Measurements from ENCODE around the gene PRKCD. TPM values are rescaled to one million over a fixed set of nuclear protein-coding genes. Genes with fewer than 3 reads are reported as not detected.

Gene PRKCD
- total RNA-seq, 4 donors from 2014 or later: 36.3 to 73.1 (median 70.6) TPM

- peak in 1 of 3 donors; percentile 64 for DNase-seq
Observed at GRCh38 chr3:53132347-53132746, 28.7 kb upstream of the PRKCD start.

DNA sequence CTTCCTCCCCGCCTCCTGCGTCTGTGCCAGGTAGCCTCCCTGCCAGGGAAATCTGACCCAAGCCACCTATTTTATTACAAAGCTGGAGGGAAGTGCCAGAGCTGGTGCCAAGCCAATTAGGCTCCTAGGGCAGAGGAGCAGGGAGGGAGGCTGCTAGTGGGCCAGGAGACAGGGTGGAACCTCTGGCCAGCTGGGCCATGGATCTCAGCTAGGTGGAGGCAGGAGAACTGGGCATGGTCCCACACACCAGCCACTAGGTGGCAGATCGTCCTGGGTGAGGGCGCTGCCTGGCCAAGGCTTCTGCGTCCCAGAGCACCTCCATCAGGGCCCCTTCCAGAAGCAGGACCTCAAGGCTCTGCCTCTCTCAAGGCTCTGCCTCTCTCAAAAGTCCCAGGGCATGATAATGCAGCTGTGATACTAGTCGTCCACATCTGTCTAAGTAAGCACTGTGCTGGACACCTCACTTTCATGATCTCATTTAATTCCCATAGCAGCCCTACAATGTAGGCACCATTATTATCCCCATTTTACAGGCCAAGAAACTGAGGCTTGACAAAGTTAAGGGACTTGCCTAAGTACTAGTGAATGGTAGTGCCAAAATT lies 26.3 kb upstream of the PRKCD start:
- Histone ChIP-seq H3K4me3 (no peak overlapping the region), H3K4me1 (peaks cover 0 to 16% (median 4%) of the 10 kb centered on the region in 4 donors), H3K27me3 (no peaks in the 10 kb centered on the region), H3K9me3 (no peaks in the 10 kb centered on the region), H3K27ac (peak overlapping the region in 1 of 4 donors; percentile 56), H3K36me3 (no peaks in the 10 kb centered on the region)
- peak; percentile 44 to 97 (median 83) for TF ChIP-seq CTCF (IDR thresholded peaks at IDR 0.05)
- TF ChIP-seq POLR2A (IDR thresholded peaks at IDR 0.05): peak in 1 of 2 donors; percentile 30
- DNase-seq: peak; percentile 69 to 91 (median 88)

More at GRCh38 chr3:53132347-53132746, 28.7 kb upstream of the PRKCD start:
- H3K4me3 ChIP-seq: no peak overlapping the region
- no peak overlapping the region for H3K27ac ChIP-seq
- no peaks in the 10 kb centered on the region for H3K27me3 ChIP-seq
- no peaks in the 10 kb centered on the region for H3K36me3 ChIP-seq
- TF ChIP-seq POLR2A (IDR thresholded peaks at IDR 0.05) (no peak), CTCF (IDR thresholded peaks at IDR 0.05) (no peak)
- H3K4me1 ChIP-seq: peaks cover 3 to 27% (median 5%) of the 10 kb centered on the region in 4 donors
- no peaks in the 10 kb centered on the region for H3K9me3 ChIP-seq

GRCh38 chr3:53137221-53137620 lies 23.8 kb upstream of the PRKCD start:
- Histone ChIP-seq H3K36me3 (no peaks in the 10 kb centered on the region), H3K4me1 (peaks cover 0 to 4% (median 0%) of the 10 kb centered on the region in 4 donors), H3K9me3 (no peaks in the 10 kb centered on the region), H3K4me3 (no peak overlapping the region), H3K27ac (no peak overlapping the region), H3K27me3 (no peaks in the 10 kb centered on the region)
- no peak for DNase-seq
- TF ChIP-seq CTCF (IDR thresholded peaks at IDR 0.05) (no peak), POLR2A (IDR thresholded peaks at IDR 0.05) (no peak)

DNA sequence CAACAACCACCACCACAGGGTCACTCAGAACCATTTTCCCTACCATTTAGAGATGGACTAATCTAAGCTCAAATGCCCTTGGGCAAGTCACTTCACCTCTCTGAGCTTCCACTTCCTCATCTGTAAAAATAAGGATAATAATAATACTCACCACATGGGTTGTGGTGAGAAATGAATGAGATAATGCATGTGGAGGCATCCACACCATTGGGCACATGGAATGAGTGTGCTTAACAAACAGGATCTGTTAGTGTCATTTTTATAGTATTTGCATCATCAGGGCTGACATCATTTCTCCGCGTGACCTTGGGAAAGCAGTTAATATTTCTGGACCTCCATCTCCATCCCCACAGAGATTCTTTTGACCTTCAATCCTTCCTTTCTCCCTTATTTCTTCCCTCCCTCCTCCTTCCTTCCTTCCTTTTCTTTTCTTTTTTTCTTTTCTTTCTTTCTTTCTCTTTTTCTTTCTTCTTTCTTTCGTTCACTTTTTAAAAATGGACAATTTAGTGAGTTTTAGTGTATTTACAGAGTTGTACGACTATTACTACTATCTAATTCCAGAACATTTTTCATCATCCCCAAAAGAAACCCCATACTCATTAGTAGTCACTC lies 23.1 kb upstream of the PRKCD start:
- no peaks in the 10 kb centered on the region for H3K9me3 ChIP-seq
- H3K27me3 ChIP-seq: no peaks in the 10 kb centered on the region
- H3K4me3 ChIP-seq: no peak overlapping the region
- H3K27ac ChIP-seq: no peak overlapping the region
- H3K36me3 ChIP-seq: no peaks in the 10 kb centered on the region
- no peak for TF ChIP-seq CTCF (IDR thresholded peaks at IDR 0.05)
- no peak for TF ChIP-seq POLR2A (IDR thresholded peaks at IDR 0.05)
- peaks cover 0 to 4% (median 0%) of the 10 kb centered on the region in 4 donors for H3K4me1 ChIP-seq
- no peak for DNase-seq

DNA sequence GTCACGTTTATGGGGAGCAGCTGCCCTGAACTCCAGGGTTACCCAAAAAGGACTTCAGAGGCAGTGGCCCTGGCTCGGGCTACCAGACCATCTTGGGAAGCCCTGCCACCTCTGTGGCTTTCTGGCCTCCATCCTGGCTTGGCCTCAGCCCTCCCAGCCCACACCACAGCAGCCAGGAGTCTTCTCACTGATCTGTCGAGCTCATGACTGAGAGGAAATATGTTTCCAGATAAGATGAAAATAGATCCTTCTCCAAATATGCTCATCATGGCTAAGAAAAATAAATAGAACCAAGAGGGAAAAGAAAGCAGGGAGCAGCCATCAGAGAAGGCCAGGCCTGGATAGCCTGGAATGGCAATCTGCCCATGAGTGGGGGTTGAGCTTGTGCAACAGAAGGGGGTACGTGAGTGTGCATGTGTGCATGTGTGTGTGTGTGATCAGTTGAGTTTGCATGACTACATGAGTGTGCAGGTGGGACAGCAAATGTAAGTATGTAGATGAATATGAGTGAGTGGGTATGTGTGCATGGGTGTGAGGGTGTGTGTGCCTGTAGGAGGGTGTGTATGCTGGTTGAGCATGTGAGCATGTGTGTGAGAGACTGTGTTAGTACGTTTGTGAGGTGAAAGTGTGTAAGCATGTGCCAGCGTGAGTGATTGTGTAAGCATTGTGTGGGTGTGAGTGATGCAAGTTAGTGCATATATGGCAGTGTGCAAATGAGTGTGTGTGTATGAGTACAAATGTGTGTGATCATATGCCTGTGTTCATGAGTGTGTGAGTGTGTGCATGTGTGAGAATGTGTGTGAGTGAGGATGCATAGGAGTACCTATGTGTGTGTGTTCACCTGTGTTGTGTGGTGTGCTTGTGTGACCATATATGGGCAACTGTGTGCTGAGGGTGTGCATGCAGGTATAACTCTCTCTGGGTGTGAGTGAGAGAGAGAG lies 20.8 kb upstream of the PRKCD start:
- Histone ChIP-seq H3K27ac (no peak overlapping the region), H3K27me3 (no peaks in the 10 kb centered on the region), H3K36me3 (no peaks in the 10 kb centered on the region), H3K4me3 (no peak overlapping the region), H3K4me1 (peaks cover 0 to 6% (median 2%) of the 10 kb centered on the region in 4 donors), H3K9me3 (no peaks in the 10 kb centered on the region)
- TF ChIP-seq CTCF (IDR thresholded peaks at IDR 0.05): no peak
- TF ChIP-seq POLR2A (IDR thresholded peaks at IDR 0.05): no peak
- DNase-seq: no peak

Data from Peyer's patch (tissue), 4 donors.